ENCODE data around the gene NLRP14.

DNA sequence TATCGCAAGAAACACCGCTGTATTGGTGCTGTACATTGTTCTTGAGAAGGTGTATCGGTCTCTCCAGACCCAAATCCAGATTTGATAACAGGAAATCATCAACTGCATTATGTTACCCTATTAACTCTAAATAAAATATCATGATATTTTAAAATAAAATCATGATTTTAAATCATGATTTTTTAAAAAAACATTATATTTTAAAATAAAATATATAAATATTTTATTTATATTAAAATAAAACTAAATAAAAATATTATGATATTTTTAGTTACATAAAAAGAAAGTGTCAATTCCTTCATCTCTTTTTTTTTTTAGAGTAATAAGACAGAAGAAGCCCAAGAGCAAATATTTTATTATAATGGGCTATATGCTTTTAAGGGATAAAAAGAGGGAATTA, 96.1 kb downstream of the NLRP14 start:
- no peak for TF ChIP-seq SP1 (IDR thresholded peaks at IDR 0.05)
- TF ChIP-seq TARDBP (IDR thresholded peaks at IDR 0.05), result no peak
- no peak for TF ChIP-seq PKNOX1 (IDR thresholded peaks at IDR 0.05)
- TF ChIP-seq ARNT (IDR thresholded peaks at IDR 0.05), result no peak
- TF ChIP-seq SUZ12 (IDR thresholded peaks at IDR 0.05), result no peak
- TF ChIP-seq LEF1 (IDR thresholded peaks at IDR 0.05; ENCODE audit: borderline replicate concordance), result no peak
- no peak for TF ChIP-seq FOXM1 (IDR thresholded peaks at IDR 0.05; ENCODE audit: borderline replicate concordance)
